Left ventricle myocardium inferior (tissue), 1 donor: ENCODE measurements around the gene SLC35G1. TPM values are rescaled to one million over a fixed set of nuclear protein-coding genes. Genes with fewer than 3 reads are reported as not detected.

Experiments used
- DNase-seq: peaks from one replicate; pipeline ENCODE4 v3.0.0-alpha.2; 2020
- H3K27ac ChIP-seq: fragments of 200-600 bp; replicated peaks from 2 replicates; pipeline ENCODE4 v1.8.0; 2021
- H3K27me3 ChIP-seq: fragments of 200-600 bp; 2 replicates; pipeline ENCODE4 v1.8.0; 2021; ENCODE audit warnings: low read depth
- H3K36me3 ChIP-seq: fragments of 200-600 bp; 2 replicates; pipeline ENCODE4 v1.8.0; 2021
- H3K4me1 ChIP-seq: fragments of 200-600 bp; 2 replicates; pipeline ENCODE4 v1.8.0; 2021
- H3K4me3 ChIP-seq: fragments of 200-600 bp; 2 replicates; pipeline ENCODE4 v1.8.0; 2021; ENCODE audit warnings: mild to moderate bottlenecking, moderate library complexity
- H3K9me3 ChIP-seq: fragments of 200-600 bp; replicated peaks from 2 replicates; pipeline ENCODE4 v1.8.0; 2021
- CTCF ChIP-seq: fragments of 200-600 bp; IDR thresholded peaks from 2 replicates; pipeline ENCODE4 v1.8.0; 2021; ENCODE audit warnings: antibody characterized with exemption, mild to moderate bottlenecking, borderline replicate concordance
- intact Hi-C: fragments of 100-400 bp; cut with micrococcal nuclease; formaldehyde crosslinking; loops from one replicate; pipeline ENCODE4 v1.11.0; 2022
- total RNA-seq: library from RNA; stranded (reverse); fragmentation: NEBNext Ultra II Directional; extraction: Animal tissue kit (Norgen Biotek cat#: 25700); gene quantifications from one replicate; pipeline ENCODE4 v1.2.1, GENCODE V29; 2021
- donor health status: DM: no; HTN: yes; CAD: no; lungs with severe emphysema.

SLC35G1 gene
- total RNA-seq, 1 donor from 2014 or later = 2.3 TPM

GRCh38 chr10:93873420-93874115 lies 20.2 kb upstream of the SLC35G1 start:
- H3K27me3 ChIP-seq = peaks cover 41% of the 10 kb centered on the region
- intact Hi-C loops = no loop called here

DNA sequence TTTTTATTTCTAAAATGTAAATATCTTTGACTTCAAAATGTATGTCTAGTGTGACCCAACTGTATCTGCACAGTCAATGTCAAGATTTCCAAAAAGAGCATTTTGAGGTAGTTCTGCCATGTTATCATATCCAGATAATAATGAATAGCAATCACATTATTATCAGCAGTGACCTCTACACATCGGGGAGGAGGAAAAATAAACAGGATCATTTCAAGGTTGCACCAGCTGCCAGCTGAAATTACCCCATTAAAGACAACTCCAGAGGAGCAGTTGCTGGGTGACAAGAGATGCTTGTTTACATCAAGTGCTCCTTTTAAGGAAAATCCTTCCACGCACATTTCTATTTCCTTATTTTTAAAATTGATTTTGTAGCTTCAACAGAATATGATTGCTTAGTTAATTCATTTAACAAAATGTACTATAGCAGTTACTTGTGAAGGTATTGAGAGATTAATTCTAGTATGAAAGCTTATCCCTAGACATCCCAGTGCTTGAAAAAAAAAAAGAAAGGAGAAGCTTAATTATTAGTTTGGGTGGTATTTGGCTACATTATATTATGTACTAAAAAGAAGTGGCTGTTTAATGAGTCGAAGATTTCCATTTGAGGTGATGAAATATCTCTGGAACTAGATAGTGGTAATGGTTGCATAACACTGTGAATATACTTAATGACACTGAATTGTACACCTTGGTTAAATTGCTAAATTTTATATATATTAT lies 19.3 kb upstream of the SLC35G1 start:
- no peak overlapping the region for H3K4me3 ChIP-seq
- no peaks in the 10 kb centered on the region for H3K4me1 ChIP-seq
- H3K9me3 ChIP-seq = no peaks in the 10 kb centered on the region
- no peak for TF ChIP-seq CTCF
- H3K27me3 ChIP-seq = peaks cover 33% of the 10 kb centered on the region
- H3K27ac ChIP-seq = no peak overlapping the region
- DNase-seq = no peak
- intact Hi-C loops = no loop called here
- no peaks in the 10 kb centered on the region for H3K36me3 ChIP-seq

More at GRCh38 chr10:93873420-93874115, 20.2 kb upstream of the SLC35G1 start:
- Histone ChIP-seq H3K4me1 (no peaks in the 10 kb centered on the region), H3K9me3 (no peaks in the 10 kb centered on the region), H3K27ac (no peak overlapping the region), H3K36me3 (no peaks in the 10 kb centered on the region), H3K4me3 (no peak overlapping the region)
- TF ChIP-seq CTCF = no peak
- no peak for DNase-seq

- no peak overlapping the region for H3K4me3 ChIP-seq
- H3K4me1 ChIP-seq = no peaks in the 10 kb centered on the region
- no peak for TF ChIP-seq CTCF
- DNase-seq = no peak
- H3K27me3 ChIP-seq = peaks cover 33% of the 10 kb centered on the region
- H3K36me3 ChIP-seq = no peaks in the 10 kb centered on the region
- no peaks in the 10 kb centered on the region for H3K9me3 ChIP-seq
- H3K27ac ChIP-seq = no peak overlapping the region
- intact Hi-C loops = no loop called here
Measured at GRCh38 chr10:93875032-93875358, 18.8 kb upstream of the SLC35G1 start.

- Histone ChIP-seq H3K4me3 (no peak overlapping the region), H3K27ac (no peak overlapping the region), H3K27me3 (peaks cover 33% of the 10 kb centered on the region), H3K4me1 (no peaks in the 10 kb centered on the region), H3K9me3 (no peaks in the 10 kb centered on the region), H3K36me3 (no peaks in the 10 kb centered on the region)
- no peak for TF ChIP-seq CTCF
- DNase-seq = no peak
- intact Hi-C loops = no loop called here
Measured at GRCh38 chr10:93876381-93876780, 17.4 kb upstream of the SLC35G1 start.

- no peaks in the 10 kb centered on the region for H3K4me1 ChIP-seq
- intact Hi-C loops = no loop called here
Measured at GRCh38 chr10:93879273-93879672, 14.5 kb upstream of the SLC35G1 start.

More at GRCh38 chr10:93879273-93879672, 14.5 kb upstream of the SLC35G1 start:
- Histone ChIP-seq H3K9me3 (no peaks in the 10 kb centered on the region), H3K27ac (no peak overlapping the region), H3K27me3 (peaks cover 14% of the 10 kb centered on the region), H3K36me3 (no peaks in the 10 kb centered on the region), H3K4me3 (no peak overlapping the region)
- no peak for DNase-seq
- TF ChIP-seq CTCF = no peak
